H1 (cell line): ENCODE data around the gene SEL1L2. TPM values are rescaled to one million over a fixed set of nuclear protein-coding genes. Genes with fewer than 3 reads are reported as not detected.

Source experiments
- CTCF ChIP-seq, 3 experiments: IDR thresholded peaks; 1 replicate in 2 of 3; 2 replicates in 1 of 3; pipeline versions ENCODE4 v1.5.1 to v1.6.1; 2011; ENCODE audit warnings: low read length in 3 of 3, mild to moderate bottlenecking in 3 of 3, inconsistent platforms in 2 of 3, low read depth in 1 of 3, moderate library complexity in 1 of 3; ENCODE audit not compliant: insufficient read depth in 1 of 3; ENCODE audit errors: control extremely low read depth in 1 of 3
- polyA plus RNA-seq, 7 experiments: library from polyadenylated mRNA; depleted of rRNA in 3 of 7; stranded (reverse) in 5 of 7; unstranded in 2 of 7; fragments of >200 nt in 5 of 7; fragments of 200-250 nt in 2 of 7; gene quantifications; 1 replicate in 5 of 7; 2 replicates in 1 of 7; 4 replicates in 1 of 7; pipeline versions ENCODE4 v1.2.1 to v1.2.3, GENCODE V29; 2011 to 2013; ENCODE audit warnings: missing spikeins in 2 of 7, mixed read lengths in 2 of 7
- total RNA-seq: library from RNA; stranded (reverse); fragmentation: NEBNext Ultra II Directional; extraction: Animal tissue kit (Norgen Biotek cat#: 25700); gene quantifications from 2 replicates; pipeline ENCODE4 v1.2.1, GENCODE V29; 2021

SEL1L2 gene
- total and polyA plus RNA-seq, 2 of the 8 experiments (the other 6 are each of a cell fraction or from before 2014, with no cell fraction given) = not detected

GRCh38 chr20:13852306-13852705, 138.1 kb downstream of the SEL1L2 start (continued):
- TF ChIP-seq CTCF (IDR thresholded peaks at IDR 0.05; ENCODE audit: control extremely low read depth in 1 of 3, insufficient read depth in 1 of 3, low read depth in 1 of 3, low read length in 3 of 3) = no peak
